ENCODE results near the gene SEZ6L. TPM values are rescaled to one million over a fixed set of nuclear protein-coding genes. Genes with fewer than 3 reads are reported as not detected.

Gene SEZ6L
- total and polyA plus RNA-seq, 12 donors, result 0.17 to 16.3 (median 3.9) TPM; not detected in 1

- Histone ChIP-seq H3K27me3 (peaks cover 4% of the 10 kb centered on the region), H3K27ac (no peak overlapping the region), H3K4me1 (replicated peaks in 1 of 2) (no peaks in the 10 kb centered on the region), H3K36me3 (replicated peaks in 1 of 2) (no peaks in the 10 kb centered on the region), H3K9me3 (replicated peaks in 1 of 3) (no peaks in the 10 kb centered on the region), H3K4me3 (no peak overlapping the region)
- WGBS, 4 donors, result 73 to 92% (median 86%) methylated on average over 6 of the region's 6 CpGs
- TF ChIP-seq, protein P1, sequence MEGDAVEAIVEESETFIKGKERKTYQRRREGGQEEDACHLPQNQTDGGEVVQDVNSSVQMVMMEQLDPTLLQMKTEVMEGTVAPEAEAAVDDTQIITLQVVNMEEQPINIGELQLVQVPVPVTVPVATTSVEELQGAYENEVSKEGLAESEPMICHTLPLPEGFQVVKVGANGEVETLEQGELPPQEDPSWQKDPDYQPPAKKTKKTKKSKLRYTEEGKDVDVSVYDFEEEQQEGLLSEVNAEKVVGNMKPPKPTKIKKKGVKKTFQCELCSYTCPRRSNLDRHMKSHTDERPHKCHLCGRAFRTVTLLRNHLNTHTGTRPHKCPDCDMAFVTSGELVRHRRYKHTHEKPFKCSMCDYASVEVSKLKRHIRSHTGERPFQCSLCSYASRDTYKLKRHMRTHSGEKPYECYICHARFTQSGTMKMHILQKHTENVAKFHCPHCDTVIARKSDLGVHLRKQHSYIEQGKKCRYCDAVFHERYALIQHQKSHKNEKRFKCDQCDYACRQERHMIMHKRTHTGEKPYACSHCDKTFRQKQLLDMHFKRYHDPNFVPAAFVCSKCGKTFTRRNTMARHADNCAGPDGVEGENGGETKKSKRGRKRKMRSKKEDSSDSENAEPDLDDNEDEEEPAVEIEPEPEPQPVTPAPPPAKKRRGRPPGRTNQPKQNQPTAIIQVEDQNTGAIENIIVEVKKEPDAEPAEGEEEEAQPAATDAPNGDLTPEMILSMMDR (IDR thresholded peaks at IDR 0.05), result no peak
- no peak for TF ChIP-seq POLR2A (IDR thresholded peaks at IDR 0.05)
- DNase-seq, result no peak
- intact Hi-C loops (cut with DNase I), result no loop called here
Observed at GRCh38 chr22:26327306-26327705, 158.0 kb downstream of the SEZ6L start.

GRCh38 chr22:26328221-26328620, 159.0 kb downstream of the SEZ6L start:
- Histone ChIP-seq H3K36me3 (replicated peaks in 1 of 2) (no peaks in the 10 kb centered on the region), H3K27ac (no peak overlapping the region), H3K9me3 (replicated peaks in 1 of 3) (no peaks in the 10 kb centered on the region), H3K4me3 (no peak overlapping the region), H3K27me3 (peaks cover 12% of the 10 kb centered on the region), H3K4me1 (replicated peaks in 1 of 2) (no peaks in the 10 kb centered on the region)
- intact Hi-C loops (cut with DNase I), result no loop called here
- 69 to 78% (median 74%) methylated on average over 8 of the region's 8 CpGs for WGBS, 4 donors
- TF ChIP-seq POLR2A (IDR thresholded peaks at IDR 0.05), result no peak
- no peak for DNase-seq

DNA sequence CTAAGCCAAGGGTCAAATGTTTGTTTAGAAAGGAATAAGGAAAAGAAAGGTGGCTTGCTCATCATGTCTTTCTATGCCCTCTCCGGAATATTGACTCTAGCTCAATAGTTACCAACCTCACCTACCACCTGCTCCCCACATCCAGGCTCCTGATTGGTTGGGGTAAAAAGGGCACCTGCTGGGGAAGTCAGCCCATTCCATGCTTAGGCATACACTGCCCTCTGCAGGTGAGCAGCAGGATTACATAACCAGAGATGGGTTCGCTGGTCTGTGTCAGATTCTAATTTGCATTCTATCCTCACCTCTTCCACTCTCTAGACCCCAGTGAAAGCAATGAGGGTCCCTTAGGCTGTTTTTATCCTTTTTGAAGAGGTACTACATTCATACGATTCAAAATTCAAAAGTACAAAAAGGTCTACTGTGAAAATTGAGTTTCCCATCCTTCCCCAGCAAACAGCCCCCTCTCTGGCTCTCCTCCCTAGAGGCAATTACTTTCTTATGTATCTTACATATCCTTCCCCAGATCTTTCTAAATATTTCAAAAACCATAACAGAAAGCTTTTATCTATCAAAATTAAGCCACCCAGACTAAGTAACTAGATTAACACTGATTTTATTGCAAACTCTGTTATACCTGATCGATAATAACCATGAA, 161.8 kb downstream of the SEZ6L start:
- WGBS, 4 donors, result 25 to 26% (median 26%) methylated on average over 4 of the region's 4 CpGs
- H3K4me3 ChIP-seq, result no peak overlapping the region
- no peak for TF ChIP-seq POLR2A (IDR thresholded peaks at IDR 0.05)
- TF ChIP-seq, protein P1 (IDR thresholded peaks at IDR 0.05), result peak; percentile 76 to 85 (median 81)
- DNase-seq, result peak; percentile 30 to 81 (median 46)
- peaks cover 9% of the 10 kb centered on the region for H3K27me3 ChIP-seq
- H3K4me1 ChIP-seq (replicated peaks in 1 of 2), result no peaks in the 10 kb centered on the region
- H3K36me3 ChIP-seq (replicated peaks in 1 of 2), result no peaks in the 10 kb centered on the region
- intact Hi-C loops (cut with DNase I), result loop anchor here in 1 of 2 donors (5.0 to 10.0 kb wide), 2 partner anchors 159 to 246 kb away; no protein-coding TSS in a partner anchor
- no peaks in the 10 kb centered on the region for H3K9me3 ChIP-seq (replicated peaks in 1 of 3)
- H3K27ac ChIP-seq, result no peak overlapping the region

GRCh38 chr22:26333088-26333800, 164.0 kb downstream of the SEZ6L start:
- TF ChIP-seq, protein P1 (IDR thresholded peaks at IDR 0.05), result no peak
- TF ChIP-seq POLR2A (IDR thresholded peaks at IDR 0.05), result no peak
- Histone ChIP-seq H3K4me1 (replicated peaks in 1 of 2) (no peaks in the 10 kb centered on the region), H3K36me3 (replicated peaks in 1 of 2) (no peaks in the 10 kb centered on the region), H3K9me3 (replicated peaks in 1 of 3) (no peaks in the 10 kb centered on the region), H3K27me3 (peaks cover 9% of the 10 kb centered on the region), H3K27ac (no peak overlapping the region), H3K4me3 (no peak overlapping the region)
- WGBS, 4 donors, result 50 to 64% (median 60%) methylated on average over 2 to 5 of the region's 5 CpGs
- DNase-seq, result no peak
- intact Hi-C loops (cut with DNase I), result loop anchor here in 1 of 2 donors (5.0 to 10.0 kb wide), 2 partner anchors 161 to 248 kb away; no protein-coding TSS in a partner anchor

All from adrenal gland (tissue), 12 donors.